H9 (cell line): ENCODE measurements around the gene MAGEC2. TPM values are rescaled to one million over a fixed set of nuclear protein-coding genes. Genes with fewer than 3 reads are reported as not detected.

ENCODE experiments used
- DNase-seq: peaks from one replicate; pipeline ENCODE4 v3.0.0-alpha.2; 2017
- H2AFZ ChIP-seq: one replicate; pipeline ENCODE4 v1.6.1; 2013; ENCODE audit warnings: mild to moderate bottlenecking, low read length, control low read depth, moderate library complexity
- H2AK5ac ChIP-seq: 2 replicates; pipeline ENCODE4 v1.6.1; 2013; ENCODE audit warnings: low read length, control low read depth, mixed read lengths; ENCODE audit not compliant: insufficient read length
- H2BK120ac ChIP-seq: one replicate; pipeline ENCODE4 v1.6.1; 2013; ENCODE audit warnings: low read depth, mild to moderate bottlenecking, low read length, control low read depth, inconsistent platforms; ENCODE audit not compliant: poor library complexity, severe bottlenecking
- H2BK12ac ChIP-seq: 2 replicates; pipeline ENCODE4 v1.6.1; 2013; ENCODE audit warnings: low read length, control low read depth, mixed read lengths, low read depth; ENCODE audit not compliant: insufficient read length
- H2BK15ac ChIP-seq: 2 replicates; pipeline ENCODE4 v1.6.1; 2013; ENCODE audit warnings: low read depth, low read length, control low read depth
- H2BK20ac ChIP-seq: one replicate; pipeline ENCODE4 v1.6.1; 2013; ENCODE audit warnings: low read depth, mild to moderate bottlenecking, low read length, control low read depth, inconsistent platforms; ENCODE audit not compliant: poor library complexity, severe bottlenecking
- H2BK5ac ChIP-seq: 2 replicates; pipeline ENCODE4 v1.6.1; 2013; ENCODE audit warnings: low read length, control low read depth, mixed read lengths; ENCODE audit not compliant: insufficient read length
- H3K14ac ChIP-seq: 2 replicates; pipeline ENCODE4 v1.6.1; 2013; ENCODE audit warnings: low read length, control low read depth; ENCODE audit not compliant: insufficient read depth
- H3K18ac ChIP-seq: 2 replicates; pipeline ENCODE4 v1.6.1; 2013; ENCODE audit warnings: low read depth, mild to moderate bottlenecking, mixed read lengths, low read length, control low read depth; ENCODE audit not compliant: insufficient read length
- H3K23ac ChIP-seq: 2 replicates; pipeline ENCODE4 v1.6.1; 2013; ENCODE audit warnings: low read length, control low read depth, mixed read lengths, low read depth; ENCODE audit not compliant: insufficient read length
- H3K23me2 ChIP-seq: 2 replicates; pipeline ENCODE4 v1.6.1; 2013; ENCODE audit warnings: low read depth, mild to moderate bottlenecking, mixed read lengths, low read length, control low read depth; ENCODE audit not compliant: insufficient read length, poor library complexity, severe bottlenecking
- H3K27ac ChIP-seq: 2 replicates; pipeline ENCODE4 v1.5.1; 2013; ENCODE audit warnings: low read length, control low read depth, mixed read lengths, low read depth; ENCODE audit not compliant: insufficient read length
- H3K27me3 ChIP-seq: 2 replicates; pipeline ENCODE4 v1.6.1; 2013; ENCODE audit warnings: low read length, control low read depth, inconsistent platforms; ENCODE audit not compliant: insufficient read depth
- H3K4ac ChIP-seq: 2 replicates; pipeline ENCODE4 v1.6.1; 2013; ENCODE audit warnings: low read depth, mild to moderate bottlenecking, control low read depth, inconsistent platforms, low read length, moderate library complexity
- H3K4me1 ChIP-seq: 2 replicates; pipeline ENCODE4 v1.6.1; 2013; ENCODE audit warnings: low read length, control low read depth, inconsistent platforms; ENCODE audit not compliant: insufficient read depth
- H3K4me2 ChIP-seq: 2 replicates; pipeline ENCODE4 v1.6.1; 2013; ENCODE audit warnings: low read length, control low read depth, mixed read lengths; ENCODE audit not compliant: insufficient read length, insufficient read depth
- H3K56ac ChIP-seq: 2 replicates; pipeline ENCODE4 v1.6.1; 2013; ENCODE audit warnings: low read depth, mild to moderate bottlenecking, mixed read lengths, low read length, control low read depth; ENCODE audit not compliant: insufficient read length
- H3K79me1 ChIP-seq: 2 replicates; pipeline ENCODE4 v1.6.1; 2013; ENCODE audit warnings: low read depth, mild to moderate bottlenecking, moderate library complexity, low read length, control low read depth, inconsistent platforms; ENCODE audit not compliant: insufficient read depth, poor library complexity, severe bottlenecking
- H3K79me2 ChIP-seq: 2 replicates; pipeline ENCODE4 v1.6.1; 2013; ENCODE audit warnings: low read length, control low read depth, inconsistent platforms; ENCODE audit not compliant: insufficient read depth
- H3K9ac ChIP-seq: 2 replicates; pipeline ENCODE4 v1.6.1; 2013; ENCODE audit warnings: low read length, control low read depth, mixed read lengths; ENCODE audit not compliant: insufficient read length; ENCODE audit errors: extremely low read depth
- H3K9me3 ChIP-seq: one replicate; pipeline ENCODE4 v1.6.1; 2013; ENCODE audit warnings: low read depth, low read length, inconsistent platforms; ENCODE audit not compliant: control insufficient read depth
- H3T11ph ChIP-seq: one replicate; pipeline ENCODE4 v1.6.1; 2013; ENCODE audit warnings: mild to moderate bottlenecking, low read length, control low read depth, inconsistent platforms
- H4K20me1 ChIP-seq: one replicate; pipeline ENCODE4 v1.6.1; 2013; ENCODE audit not compliant: control insufficient read depth, insufficient read length, insufficient read depth
- H4K5ac ChIP-seq: 2 replicates; pipeline ENCODE4 v1.6.1; 2013; ENCODE audit warnings: low read depth, mild to moderate bottlenecking, mixed read lengths, low read length, control low read depth; ENCODE audit not compliant: insufficient read length
- H4K8ac ChIP-seq: replicated peaks from 2 replicates; pipeline ENCODE4 v1.6.1; 2013; ENCODE audit warnings: low read length, control low read depth, mixed read lengths, low read depth; ENCODE audit not compliant: insufficient read length
- H4K91ac ChIP-seq: 2 replicates; pipeline ENCODE4 v1.6.1; 2013; ENCODE audit warnings: low read depth, mild to moderate bottlenecking, moderate library complexity, mixed read lengths, low read length, control low read depth; ENCODE audit not compliant: insufficient read length
- H3K27ac Mint-ChIP-seq, 3 experiments: 2 replicates in 2 of 3; 3 replicates in 1 of 3; pipeline ENCODE4 v1.8.0; 2020 to 2021; ENCODE audit warnings: mixed read lengths in 3 of 3, mild to moderate bottlenecking in 1 of 3, moderate library complexity in 1 of 3
- H3K27me3 Mint-ChIP-seq: 2 replicates; pipeline ENCODE4 v1.8.0; 2021; ENCODE audit warnings: low read depth, mild to moderate bottlenecking, moderate library complexity, mixed read lengths
- H3K36me3 Mint-ChIP-seq, 3 experiments: 2 replicates in 2 of 3; 3 replicates in 1 of 3; pipeline ENCODE4 v1.8.0; 2020 to 2021; ENCODE audit warnings: low read depth in 3 of 3, mixed read lengths in 3 of 3; ENCODE audit not compliant: insufficient read depth in 1 of 3
- H3K4me1 Mint-ChIP-seq, 2 experiments: 2 replicates each; pipeline ENCODE4 v1.8.0; 2020; ENCODE audit warnings: mixed read lengths in 2 of 2
- H3K4me3 Mint-ChIP-seq, 2 experiments: 2 replicates in 1 of 2; 3 replicates in 1 of 2; pipeline ENCODE4 v1.8.0; 2020 to 2021; ENCODE audit warnings: mild to moderate bottlenecking in 2 of 2, mixed read lengths in 2 of 2, moderate library complexity in 1 of 2
- H3K9me3 Mint-ChIP-seq, 2 experiments: 2 replicates in 1 of 2; 3 replicates in 1 of 2; pipeline ENCODE4 v1.8.0; 2020; ENCODE audit warnings: mild to moderate bottlenecking in 2 of 2, mixed read lengths in 2 of 2, moderate library complexity in 1 of 2
- WGBS: extraction: QIAGEN DNeasy Blood & Tissue Kit; methylation state at CpG from one replicate; pipeline ENCODE4 v1.1.7; 2013; ENCODE audit warnings: missing lambda C conversion rate, low lambda C conversion rate, mixed read lengths; ENCODE audit not compliant: insufficient read length; ENCODE audit errors: extremely low coverage; 5-methylcytosine and 5-hydroxymethylcytosine counted together
- total RNA-seq: library from RNA; stranded (reverse); gene quantifications from 2 replicates; pipeline ENCODE4 v1.2.1, GENCODE V29; 2021
- TF ChIP-seq, protein P1 (sequence below): fragments of 200-600 bp; sonication (generic); conservative IDR thresholded peaks from 3 replicates; pipeline ENCODE4 v1.8.0; 2021; ENCODE audit warnings: antibody characterized with exemption, mild to moderate bottlenecking

The MAGEC2 gene
- total RNA-seq, 1 experiment from 2014 or later: not detected

DNA sequence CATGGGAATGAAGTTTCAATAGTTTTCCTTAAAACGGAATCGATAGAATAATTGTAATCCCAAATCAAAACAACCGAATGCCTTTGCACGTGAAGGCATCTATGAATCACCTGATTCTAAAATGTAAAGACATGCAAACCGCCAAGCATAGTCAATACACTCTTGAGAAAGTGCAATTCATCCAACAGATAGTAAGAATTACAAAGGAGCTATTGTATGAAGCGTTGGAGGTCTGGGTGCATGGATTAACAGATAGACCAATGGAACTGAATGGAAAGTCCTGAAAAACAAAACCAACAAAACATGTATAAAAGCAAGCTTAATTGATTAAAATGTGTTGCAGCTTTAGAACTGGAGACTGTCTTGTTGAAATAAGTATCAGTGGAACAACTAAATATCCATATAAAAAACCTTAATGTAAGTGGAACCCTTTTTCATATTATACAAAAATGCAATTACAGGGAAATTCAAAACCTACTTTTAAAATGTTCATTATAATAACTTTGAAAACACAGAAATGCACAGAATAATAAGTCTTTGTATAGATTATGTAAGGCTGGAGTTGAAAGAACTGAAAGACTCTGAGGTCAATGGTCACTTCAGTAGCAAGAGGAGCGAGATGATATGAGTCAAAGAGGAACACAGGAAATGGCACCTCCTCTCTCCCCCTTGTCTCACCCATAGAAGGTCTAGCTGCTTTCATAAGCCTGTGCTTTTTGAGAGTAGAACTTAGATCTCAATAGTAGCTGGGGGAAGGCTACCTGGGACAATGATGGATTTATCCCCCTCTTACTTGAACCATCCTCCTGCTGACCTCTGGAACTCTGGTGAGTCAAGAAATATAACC, 20.1 kb downstream of the MAGEC2 start:
- Histone ChIP-seq H4K20me1 (no peaks in the 10 kb centered on the region), H3K9ac (no peak overlapping the region), H3K27ac (no peak overlapping the region), H4K91ac (no peak overlapping the region), H3K4ac (no peak overlapping the region), H2AK5ac (no peak overlapping the region), H2BK5ac (no peak overlapping the region), H3K14ac (no peak overlapping the region), H3K9me3 (peaks cover 6% of the 10 kb centered on the region), H2BK12ac (no peak overlapping the region), H3K56ac (no peak overlapping the region), H3K23me2 (no peaks in the 10 kb centered on the region), H3K4me1 (no peaks in the 10 kb centered on the region), H4K5ac (no peak overlapping the region), H4K8ac (no peak overlapping the region), H3K27me3 (no peaks in the 10 kb centered on the region), H2BK120ac (no peak overlapping the region), H3K79me1 (no peaks in the 10 kb centered on the region), H3T11ph (no peak overlapping the region), H3K18ac (no peak overlapping the region), H2BK20ac (no peak overlapping the region), H2AFZ (no peak overlapping the region), H3K23ac (no peak overlapping the region), H2BK15ac (no peak overlapping the region), H3K4me2 (no peak overlapping the region), H3K79me2 (no peaks in the 10 kb centered on the region)
- H3K27ac Mint-ChIP-seq: no peak overlapping the region
- peaks cover 56 to 66% of the 10 kb centered on the region in 2 experiments for H3K9me3 Mint-ChIP-seq
- DNase-seq: no peak
- no peaks in the 10 kb centered on the region; the same call in 1 of the 2 replicates for H3K27me3 Mint-ChIP-seq
- H3K36me3 Mint-ChIP-seq: peaks cover 0 to 5% (median 2%) of the 10 kb centered on the region in 3 experiments; a peak in 6 of 7 replicates
- H3K4me1 Mint-ChIP-seq: no peaks in the 10 kb centered on the region
- no peak overlapping the region for H3K4me3 Mint-ChIP-seq
- WGBS: no CpG with 5 or more reads among the region's 7 CpGs
- TF ChIP-seq, protein P1, sequence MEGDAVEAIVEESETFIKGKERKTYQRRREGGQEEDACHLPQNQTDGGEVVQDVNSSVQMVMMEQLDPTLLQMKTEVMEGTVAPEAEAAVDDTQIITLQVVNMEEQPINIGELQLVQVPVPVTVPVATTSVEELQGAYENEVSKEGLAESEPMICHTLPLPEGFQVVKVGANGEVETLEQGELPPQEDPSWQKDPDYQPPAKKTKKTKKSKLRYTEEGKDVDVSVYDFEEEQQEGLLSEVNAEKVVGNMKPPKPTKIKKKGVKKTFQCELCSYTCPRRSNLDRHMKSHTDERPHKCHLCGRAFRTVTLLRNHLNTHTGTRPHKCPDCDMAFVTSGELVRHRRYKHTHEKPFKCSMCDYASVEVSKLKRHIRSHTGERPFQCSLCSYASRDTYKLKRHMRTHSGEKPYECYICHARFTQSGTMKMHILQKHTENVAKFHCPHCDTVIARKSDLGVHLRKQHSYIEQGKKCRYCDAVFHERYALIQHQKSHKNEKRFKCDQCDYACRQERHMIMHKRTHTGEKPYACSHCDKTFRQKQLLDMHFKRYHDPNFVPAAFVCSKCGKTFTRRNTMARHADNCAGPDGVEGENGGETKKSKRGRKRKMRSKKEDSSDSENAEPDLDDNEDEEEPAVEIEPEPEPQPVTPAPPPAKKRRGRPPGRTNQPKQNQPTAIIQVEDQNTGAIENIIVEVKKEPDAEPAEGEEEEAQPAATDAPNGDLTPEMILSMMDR: no peak
